ENCODE data around the gene WDR36. TPM values are rescaled to one million over a fixed set of nuclear protein-coding genes. Genes with fewer than 3 reads are reported as not detected.

WDR36 gene
- 19.6 TPM for polyA plus RNA-seq (2013, experiment 1 of 2)
- 21.7 TPM for polyA plus RNA-seq (2013, experiment 2 of 2)

- peaks cover 18% of the 10 kb centered on the region for H3K36me3 ChIP-seq (ENCODE audit: control insufficient read depth, insufficient read depth, low read length)
- WGBS, 2 experiments (ENCODE audit: insufficient coverage in 2 of 2), result 0 to 3% methylated on average over 36 to 42 of the region's 50 CpGs
- no peaks in the 10 kb centered on the region for H3K9me3 ChIP-seq (ENCODE audit: control insufficient read depth, low read length)
- H3K4me3 ChIP-seq (ENCODE audit: extremely low read depth, insufficient read depth, low read length, poor library complexity, severe bottlenecking), result peak within 1 kb of the TSS; percentile 81
- peaks cover 7% of the 10 kb centered on the region for H3K4me1 ChIP-seq (ENCODE audit: control insufficient read depth, insufficient read depth, low read length, poor library complexity, severe bottlenecking)
- H3K27ac ChIP-seq (ENCODE audit: low read depth, low read length, severe bottlenecking), result peak within 1 kb of the TSS; percentile 73
Observed at GRCh38 chr5:111092062-111092853, at the start of gene WDR36. Gene WDR36 (plus strand): TSS chr5:111092348. CDS start chr5:111092457, 109 bp downstream.

GRCh38 chr5:111043712-111044506 lies 48.2 kb upstream of the WDR36 start:
- no peaks in the 10 kb centered on the region for H3K36me3 ChIP-seq (ENCODE audit: control insufficient read depth, insufficient read depth, low read length)
- no peak overlapping the region for H3K4me3 ChIP-seq (ENCODE audit: extremely low read depth, insufficient read depth, low read length, poor library complexity, severe bottlenecking)
- peak overlapping the region; percentile 29 for H3K27ac ChIP-seq (ENCODE audit: low read depth, low read length, severe bottlenecking)
- WGBS, 2 experiments (ENCODE audit: insufficient coverage in 2 of 2), result 40 to 93% methylated on average over 1 to 2 of the region's 5 CpGs
- H3K9me3 ChIP-seq (ENCODE audit: control insufficient read depth, low read length), result no peaks in the 10 kb centered on the region
- H3K4me1 ChIP-seq (ENCODE audit: control insufficient read depth, insufficient read depth, low read length, poor library complexity, severe bottlenecking), result peaks cover 7% of the 10 kb centered on the region

DNA sequence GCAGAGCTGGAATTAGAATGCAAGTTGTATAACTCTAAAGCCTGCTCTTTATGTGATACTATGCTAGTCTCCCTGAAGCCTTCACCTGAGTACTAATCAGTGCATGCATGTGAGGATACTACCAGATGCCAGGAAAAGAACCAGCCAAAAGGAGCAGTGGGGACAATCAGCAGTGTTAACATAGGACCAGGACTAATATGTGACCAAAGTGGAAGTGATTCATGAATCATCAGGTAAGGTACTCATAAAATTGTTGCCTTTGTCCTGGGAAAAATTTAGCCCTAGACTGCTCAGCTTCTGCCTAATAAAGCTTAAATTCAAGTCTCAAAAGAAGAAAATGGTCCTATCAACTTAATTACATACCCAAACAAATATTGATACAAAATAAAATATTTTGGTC lies 34.1 kb upstream of the WDR36 start:
- no peak overlapping the region for H3K4me3 ChIP-seq (ENCODE audit: extremely low read depth, insufficient read depth, low read length, poor library complexity, severe bottlenecking)
- H3K4me1 ChIP-seq (ENCODE audit: control insufficient read depth, insufficient read depth, low read length, poor library complexity, severe bottlenecking), result no peaks in the 10 kb centered on the region
- no peaks in the 10 kb centered on the region for H3K36me3 ChIP-seq (ENCODE audit: control insufficient read depth, insufficient read depth, low read length)
- H3K27ac ChIP-seq (ENCODE audit: low read depth, low read length, severe bottlenecking), result no peak overlapping the region
- H3K9me3 ChIP-seq (ENCODE audit: control insufficient read depth, low read length), result no peaks in the 10 kb centered on the region

DNA sequence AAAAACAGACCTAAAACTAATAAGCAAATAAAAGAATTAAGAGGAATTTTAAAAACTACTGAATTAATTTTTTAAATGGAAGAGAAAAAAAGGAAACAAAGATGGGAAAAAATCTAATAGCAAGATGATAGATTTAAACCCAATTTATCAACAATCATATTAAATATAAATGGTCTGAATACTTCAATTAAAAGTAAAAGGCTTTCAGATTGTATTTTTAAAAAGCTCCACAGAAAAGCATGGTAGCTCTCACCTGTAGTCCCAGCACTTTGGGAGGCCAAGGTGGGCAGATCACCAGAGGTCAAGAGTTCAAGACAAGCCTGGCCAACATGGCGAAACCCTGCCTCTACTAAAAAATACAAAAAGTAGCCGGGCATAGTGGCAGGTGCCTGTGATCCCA lies 32.0 kb upstream of the WDR36 start:
- H3K4me3 ChIP-seq (ENCODE audit: extremely low read depth, insufficient read depth, low read length, poor library complexity, severe bottlenecking), result no peak overlapping the region
- H3K4me1 ChIP-seq (ENCODE audit: control insufficient read depth, insufficient read depth, low read length, poor library complexity, severe bottlenecking), result no peaks in the 10 kb centered on the region
- H3K9me3 ChIP-seq (ENCODE audit: control insufficient read depth, low read length), result no peaks in the 10 kb centered on the region
- H3K36me3 ChIP-seq (ENCODE audit: control insufficient read depth, insufficient read depth, low read length), result no peaks in the 10 kb centered on the region
- no peak overlapping the region for H3K27ac ChIP-seq (ENCODE audit: low read depth, low read length, severe bottlenecking)
- WGBS, 2 experiments (ENCODE audit: insufficient coverage in 2 of 2), result 82 to 100% methylated on average over 2 of the region's 2 CpGs

- Histone ChIP-seq H3K4me1 (ENCODE audit: control insufficient read depth, insufficient read depth, low read length, poor library complexity, severe bottlenecking) (no peaks in the 10 kb centered on the region), H3K4me3 (ENCODE audit: extremely low read depth, insufficient read depth, low read length, poor library complexity, severe bottlenecking) (no peak overlapping the region), H3K36me3 (ENCODE audit: control insufficient read depth, insufficient read depth, low read length) (no peaks in the 10 kb centered on the region), H3K27ac (ENCODE audit: low read depth, low read length, severe bottlenecking) (no peak overlapping the region), H3K9me3 (ENCODE audit: control insufficient read depth, low read length) (no peaks in the 10 kb centered on the region)
Observed at GRCh38 chr5:111061618-111062017, 30.5 kb upstream of the WDR36 start.

DNA sequence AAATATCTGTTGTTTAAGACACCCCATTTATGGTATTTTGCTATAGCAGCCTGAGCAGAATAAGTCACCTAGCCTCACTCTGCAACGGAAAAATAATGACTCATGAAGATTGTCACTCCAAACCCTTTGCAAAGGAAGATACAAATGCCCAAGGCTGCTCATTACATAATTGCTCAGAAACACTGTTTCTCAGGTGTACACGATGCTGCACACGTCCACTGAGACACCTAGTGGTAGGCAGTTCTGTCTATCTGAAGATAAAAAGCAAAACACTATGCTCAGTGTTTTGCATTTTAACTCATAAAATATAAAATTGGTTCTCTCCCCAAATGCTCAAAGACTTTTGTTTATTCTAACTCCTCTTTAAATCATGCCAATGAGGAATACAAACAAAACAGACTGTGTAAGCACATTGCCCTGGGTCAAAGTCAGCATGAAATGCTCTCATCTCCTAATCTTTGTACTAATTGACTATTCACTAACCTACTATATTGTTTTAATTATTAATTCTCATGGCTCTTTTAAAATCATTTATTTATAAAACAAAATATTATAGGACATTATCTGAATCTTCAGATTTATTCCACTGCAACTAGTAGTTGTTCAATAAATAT lies 28.3 kb upstream of the WDR36 start:
- H3K27ac ChIP-seq (ENCODE audit: low read depth, low read length, severe bottlenecking), result no peak overlapping the region
- WGBS, 2 experiments (ENCODE audit: insufficient coverage in 2 of 2), result 66% methylated on average over 3 of the region's 3 CpGs; no CpG with 5 or more reads in 1 of the 2 experiments

GRCh38 chr5:111066261-111066938 lies 25.7 kb upstream of the WDR36 start:
- Histone ChIP-seq H3K4me3 (ENCODE audit: extremely low read depth, insufficient read depth, low read length, poor library complexity, severe bottlenecking) (no peak overlapping the region), H3K27ac (ENCODE audit: low read depth, low read length, severe bottlenecking) (no peak overlapping the region), H3K36me3 (ENCODE audit: control insufficient read depth, insufficient read depth, low read length) (no peaks in the 10 kb centered on the region), H3K4me1 (ENCODE audit: control insufficient read depth, insufficient read depth, low read length, poor library complexity, severe bottlenecking) (peaks cover 3% of the 10 kb centered on the region), H3K9me3 (ENCODE audit: control insufficient read depth, low read length) (no peaks in the 10 kb centered on the region)
- 90 to 100% methylated on average over 2 of the region's 2 CpGs for WGBS, 2 experiments (ENCODE audit: insufficient coverage in 2 of 2)

More for the DNA sequence above, 28.3 kb upstream of the WDR36 start:
- H3K36me3 ChIP-seq (ENCODE audit: control insufficient read depth, insufficient read depth, low read length), result no peaks in the 10 kb centered on the region
- H3K9me3 ChIP-seq (ENCODE audit: control insufficient read depth, low read length), result no peaks in the 10 kb centered on the region
- no peak overlapping the region for H3K4me3 ChIP-seq (ENCODE audit: extremely low read depth, insufficient read depth, low read length, poor library complexity, severe bottlenecking)
- H3K4me1 ChIP-seq (ENCODE audit: control insufficient read depth, insufficient read depth, low read length, poor library complexity, severe bottlenecking), result no peaks in the 10 kb centered on the region

- H3K4me3 ChIP-seq (ENCODE audit: extremely low read depth, insufficient read depth, low read length, poor library complexity, severe bottlenecking), result no peak overlapping the region
- no peak overlapping the region for H3K27ac ChIP-seq (ENCODE audit: low read depth, low read length, severe bottlenecking)
- H3K36me3 ChIP-seq (ENCODE audit: control insufficient read depth, insufficient read depth, low read length), result no peaks in the 10 kb centered on the region
- 86% methylated on average over 1 of the region's 2 CpGs; no CpG with 5 or more reads in 1 of the 2 experiments for WGBS, 2 experiments (ENCODE audit: insufficient coverage in 2 of 2)
- H3K9me3 ChIP-seq (ENCODE audit: control insufficient read depth, low read length), result no peaks in the 10 kb centered on the region
- peaks cover 3% of the 10 kb centered on the region for H3K4me1 ChIP-seq (ENCODE audit: control insufficient read depth, insufficient read depth, low read length, poor library complexity, severe bottlenecking)
Observed at GRCh38 chr5:111068213-111068612, 23.9 kb upstream of the WDR36 start.

- no peaks in the 10 kb centered on the region for H3K9me3 ChIP-seq (ENCODE audit: control insufficient read depth, low read length)
- WGBS, 2 experiments (ENCODE audit: insufficient coverage in 2 of 2), result 64 to 79% methylated on average over 2 to 3 of the region's 4 CpGs
- peaks cover 3% of the 10 kb centered on the region for H3K4me1 ChIP-seq (ENCODE audit: control insufficient read depth, insufficient read depth, low read length, poor library complexity, severe bottlenecking)
- no peak overlapping the region for H3K27ac ChIP-seq (ENCODE audit: low read depth, low read length, severe bottlenecking)
- no peak overlapping the region for H3K4me3 ChIP-seq (ENCODE audit: extremely low read depth, insufficient read depth, low read length, poor library complexity, severe bottlenecking)
- no peaks in the 10 kb centered on the region for H3K36me3 ChIP-seq (ENCODE audit: control insufficient read depth, insufficient read depth, low read length)
Observed at GRCh38 chr5:111069839-111070238, 22.3 kb upstream of the WDR36 start.

All from mesodermal cell (in vitro differentiated cells).